AG09319 (cell line): ENCODE data around the gene ATP11A.

Source experiments
- DNase-seq: peaks from one replicate; pipeline ENCODE4 v3.0.0-alpha.2; 2010; ENCODE audit warnings: low read depth; ENCODE audit errors: extremely low read depth
- TF ChIP-seq, protein P1 (sequence below): IDR thresholded peaks from 2 replicates; pipeline ENCODE4 v1.5.1; 2011; ENCODE audit warnings: low read depth, mild to moderate bottlenecking, inconsistent platforms, low read length, moderate library complexity

The ATP11A gene

DNA sequence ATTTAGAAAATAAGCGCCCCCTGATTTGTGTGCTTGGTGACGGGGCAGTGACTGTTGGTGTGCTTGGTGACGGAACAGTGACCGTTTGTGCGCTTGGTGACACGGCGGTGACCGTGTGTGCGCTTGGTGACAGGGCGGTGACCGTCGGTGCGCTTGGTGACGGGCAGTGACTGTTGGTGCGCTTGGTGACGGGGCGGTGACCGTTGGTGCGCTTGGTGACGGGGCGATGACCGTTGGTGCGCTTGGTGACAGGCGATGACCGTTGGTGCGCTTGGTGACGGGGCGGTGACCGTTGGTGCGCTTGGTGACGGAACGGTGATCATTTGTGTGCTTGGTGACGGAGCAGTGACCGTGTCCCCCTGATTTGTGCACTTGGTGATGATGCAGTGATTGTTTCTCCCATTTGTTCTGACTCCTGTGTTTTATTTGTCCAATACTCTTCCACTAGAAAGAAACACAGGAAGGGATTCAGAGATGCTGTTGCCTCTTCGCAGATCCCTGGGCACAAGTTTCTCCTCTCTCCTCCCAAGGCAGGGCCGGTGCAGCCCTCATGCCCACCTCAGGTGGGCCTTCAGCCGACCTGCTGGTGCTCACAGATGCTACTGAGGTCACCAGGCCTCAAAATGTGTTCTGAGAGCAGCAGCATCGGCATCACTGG lies 128.3 kb downstream of the ATP11A start:
- DNase-seq = no peak
- TF ChIP-seq, protein P1, sequence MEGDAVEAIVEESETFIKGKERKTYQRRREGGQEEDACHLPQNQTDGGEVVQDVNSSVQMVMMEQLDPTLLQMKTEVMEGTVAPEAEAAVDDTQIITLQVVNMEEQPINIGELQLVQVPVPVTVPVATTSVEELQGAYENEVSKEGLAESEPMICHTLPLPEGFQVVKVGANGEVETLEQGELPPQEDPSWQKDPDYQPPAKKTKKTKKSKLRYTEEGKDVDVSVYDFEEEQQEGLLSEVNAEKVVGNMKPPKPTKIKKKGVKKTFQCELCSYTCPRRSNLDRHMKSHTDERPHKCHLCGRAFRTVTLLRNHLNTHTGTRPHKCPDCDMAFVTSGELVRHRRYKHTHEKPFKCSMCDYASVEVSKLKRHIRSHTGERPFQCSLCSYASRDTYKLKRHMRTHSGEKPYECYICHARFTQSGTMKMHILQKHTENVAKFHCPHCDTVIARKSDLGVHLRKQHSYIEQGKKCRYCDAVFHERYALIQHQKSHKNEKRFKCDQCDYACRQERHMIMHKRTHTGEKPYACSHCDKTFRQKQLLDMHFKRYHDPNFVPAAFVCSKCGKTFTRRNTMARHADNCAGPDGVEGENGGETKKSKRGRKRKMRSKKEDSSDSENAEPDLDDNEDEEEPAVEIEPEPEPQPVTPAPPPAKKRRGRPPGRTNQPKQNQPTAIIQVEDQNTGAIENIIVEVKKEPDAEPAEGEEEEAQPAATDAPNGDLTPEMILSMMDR = no peak

DNA sequence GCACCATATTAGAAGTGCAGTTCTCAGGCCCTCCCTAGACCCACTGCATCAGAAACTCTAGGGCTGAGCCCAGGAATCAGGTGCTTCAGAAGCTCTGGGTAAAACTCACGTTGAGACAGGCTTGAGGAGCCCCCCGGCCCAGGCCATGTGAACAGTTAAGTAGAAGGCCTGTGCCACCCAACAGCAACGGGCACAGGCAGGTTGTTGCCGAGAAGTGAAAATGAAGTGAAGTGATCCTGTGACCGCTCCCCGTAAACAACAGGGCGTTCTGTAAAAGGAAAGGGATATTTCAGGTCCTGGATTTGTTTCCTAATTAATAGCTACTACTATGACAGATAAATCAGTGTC lies 128.8 kb downstream of the ATP11A start:
- no peak for DNase-seq
- TF ChIP-seq, protein P1 = no peak

DNA sequence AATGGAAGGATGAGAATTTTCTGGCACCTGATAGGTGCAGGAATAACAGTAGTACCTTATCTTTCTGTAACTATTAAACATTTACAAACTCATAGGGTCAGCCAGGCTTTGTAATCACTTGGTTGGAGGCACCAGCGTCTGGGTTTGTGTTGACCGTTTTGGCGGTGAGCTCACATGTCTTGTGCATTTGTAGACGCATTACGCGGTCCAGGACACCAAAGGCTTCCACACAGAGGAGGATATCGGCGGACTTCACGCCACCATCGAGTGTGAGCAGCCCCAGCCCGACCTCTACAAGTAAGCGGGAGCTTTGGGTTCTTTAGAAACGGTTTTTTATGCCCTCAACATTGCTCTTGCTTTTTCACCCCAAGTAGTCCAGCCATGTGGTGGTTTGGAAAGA lies 129.3 kb downstream of the ATP11A start:
- no peak for DNase-seq
- TF ChIP-seq, protein P1 = no peak

DNA sequence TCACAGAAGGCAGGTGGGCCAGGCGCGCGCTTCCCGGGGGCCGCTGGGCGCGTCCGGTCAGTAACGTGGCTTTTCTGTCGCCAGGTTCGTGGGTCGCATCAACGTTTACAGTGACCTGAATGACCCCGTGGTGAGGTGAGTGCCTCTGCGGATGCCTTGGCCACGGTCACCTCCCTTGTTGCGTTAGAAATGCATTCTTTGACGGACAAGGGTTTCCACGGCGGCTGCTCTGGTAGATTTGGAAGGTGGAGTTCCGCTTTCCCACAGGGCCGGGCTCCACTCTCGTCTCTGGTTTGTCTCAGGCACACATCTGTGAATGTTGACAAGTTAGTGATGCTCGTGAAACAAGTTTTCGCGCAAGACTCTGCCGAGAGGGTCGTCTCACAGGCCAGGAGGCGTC lies 130.0 kb downstream of the ATP11A start:
- TF ChIP-seq, protein P1 = no peak
- no peak for DNase-seq

DNA sequence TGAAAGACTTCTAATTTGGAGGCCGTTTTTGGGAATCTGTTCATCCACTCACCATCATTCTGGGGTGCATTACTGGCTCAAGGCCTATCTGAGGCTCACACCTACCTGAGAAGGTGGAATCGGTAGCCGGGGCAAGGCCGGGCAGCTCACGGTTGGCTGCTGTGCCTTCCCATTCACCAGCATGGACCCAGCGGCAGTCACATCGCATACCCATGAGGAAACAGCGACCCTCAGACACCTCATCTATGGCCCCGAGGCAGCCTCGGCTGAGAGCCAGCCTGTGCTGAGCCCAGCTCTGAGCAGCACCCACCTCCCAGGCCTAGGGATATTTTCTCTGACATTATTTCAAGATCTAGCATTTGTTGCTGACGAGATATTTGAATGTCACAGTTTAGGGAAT lies 130.5 kb downstream of the ATP11A start:
- no peak for DNase-seq
- TF ChIP-seq, protein P1 = no peak

DNA sequence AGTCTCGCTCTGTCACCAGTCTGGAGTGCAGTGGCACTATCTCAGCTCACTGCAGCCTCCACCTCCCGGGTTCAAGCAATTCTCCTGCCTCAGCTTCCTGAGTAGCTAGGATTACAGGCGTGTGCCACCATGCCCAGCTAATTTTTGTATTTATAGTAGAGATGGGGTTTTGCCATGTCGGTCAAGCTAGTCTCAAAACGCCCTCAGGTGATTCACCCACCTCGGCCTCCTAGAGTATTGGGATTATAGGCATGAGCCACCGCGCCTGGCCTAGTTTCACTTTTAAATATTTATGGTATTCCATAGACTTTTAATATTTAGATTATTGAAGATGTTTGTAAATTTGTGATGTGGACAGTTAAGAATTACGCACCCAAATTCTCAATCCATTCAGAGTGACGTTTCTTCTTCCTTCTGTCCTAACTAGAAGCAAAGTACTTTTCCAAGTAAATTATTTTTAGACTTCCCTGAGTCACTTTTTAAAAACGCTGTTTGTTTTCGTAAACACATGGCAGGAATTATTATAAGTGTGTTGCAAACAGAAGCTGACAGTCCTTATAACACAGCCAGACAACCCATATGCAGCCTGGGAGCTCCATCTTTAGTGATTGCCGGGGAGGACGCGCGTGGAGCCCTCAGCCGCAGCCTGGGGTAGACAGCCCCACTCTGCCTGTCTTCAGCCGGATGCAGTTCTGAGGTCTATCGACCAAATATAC lies 131.7 kb downstream of the ATP11A start:
- DNase-seq = no peak
- TF ChIP-seq, protein P1 = no peak

DNA sequence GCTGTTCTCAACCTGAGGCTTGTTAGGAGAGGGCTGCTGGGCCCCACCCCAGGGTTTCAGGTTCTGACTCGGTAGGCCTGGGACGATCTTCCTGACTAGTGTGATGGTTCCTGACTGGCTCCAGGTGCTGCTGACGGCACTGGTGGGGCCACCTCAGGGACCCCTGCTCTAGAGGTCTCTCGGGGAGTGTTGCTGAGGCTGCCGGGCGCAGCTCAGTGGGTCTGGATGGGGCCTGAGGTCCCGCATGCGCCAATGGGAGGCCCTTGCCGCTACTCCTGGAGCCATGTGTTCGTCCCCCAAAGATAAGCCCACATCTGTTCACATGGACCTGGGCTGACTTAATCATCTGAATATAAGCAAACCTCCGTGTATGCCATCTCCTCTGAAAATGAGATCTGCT lies 133.0 kb downstream of the ATP11A start:
- TF ChIP-seq, protein P1 = no peak
- DNase-seq = no peak
